ENCODE results near the gene SOX12.

Gene SOX12

DNA sequence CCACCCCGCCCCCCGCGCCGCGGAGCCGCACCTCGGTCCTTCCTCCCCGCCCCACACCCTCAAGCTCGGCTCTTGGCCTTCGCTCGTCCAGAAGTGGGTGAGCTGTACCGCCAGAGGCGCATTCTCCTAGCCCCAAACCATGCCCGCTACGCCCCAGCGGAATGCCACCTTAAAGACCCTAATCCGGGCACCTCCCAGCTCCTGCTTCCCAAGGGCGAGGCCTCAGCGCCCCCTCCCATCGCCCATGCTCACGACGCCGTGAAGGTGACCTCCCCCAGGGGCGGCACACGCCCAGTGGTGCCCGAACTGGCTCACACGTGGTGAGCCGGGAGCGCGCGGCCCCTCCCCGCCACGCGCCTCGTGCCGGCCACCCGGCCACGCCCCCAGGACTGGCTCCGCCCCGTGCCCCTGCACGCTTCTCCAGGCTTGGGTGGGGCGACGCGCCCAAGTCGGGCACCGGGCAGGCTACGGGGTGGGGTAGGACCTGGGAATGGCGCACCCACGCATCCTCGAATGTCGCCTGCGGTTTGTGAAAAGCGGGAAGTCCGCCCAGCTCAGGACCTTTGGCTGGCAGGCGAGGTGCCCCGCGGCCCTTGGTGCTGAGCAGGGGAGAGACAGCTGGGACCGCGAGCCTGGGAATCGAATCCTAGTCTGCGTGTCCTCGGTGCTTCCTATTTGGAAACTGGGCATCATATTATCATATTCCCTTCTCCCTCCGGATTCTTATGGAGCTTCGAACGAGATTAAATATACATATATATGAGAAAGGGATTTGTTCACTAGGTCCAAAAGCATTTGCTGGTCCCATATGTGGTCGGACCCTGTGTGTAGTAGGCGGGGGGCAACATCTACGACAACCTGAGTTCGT is 941 bp upstream of the SOX12 start:
- no peaks in the 10 kb centered on the region for H3K27me3 ChIP-seq (ENCODE audit: insufficient read depth, low read length)
- H3K4me3 ChIP-seq (ENCODE audit: low read length), result peak overlapping the region; percentile 94

GRCh38 chr20:325889-326644 is 715 bp downstream of the SOX12 start:
- H3K9me3 ChIP-seq (ENCODE audit: insufficient read depth, low read depth, low read length), result no peaks in the 10 kb centered on the region
- peak overlapping the region; percentile 91; the same call in 1 of the 2 replicates for H3K9ac ChIP-seq (ENCODE audit: low read depth, low read length)
- H3K4me1 ChIP-seq (ENCODE audit: insufficient read depth, low read length), result peaks cover 29% of the 10 kb centered on the region
- H3K27me3 ChIP-seq (ENCODE audit: insufficient read depth, low read length), result no peaks in the 10 kb centered on the region
- peak overlapping the region; percentile 60 for H3K27ac ChIP-seq (ENCODE audit: low read length)
- H3K36me3 ChIP-seq (ENCODE audit: insufficient read depth, low read depth, low read length), result peaks cover 9% of the 10 kb centered on the region
- peak overlapping the region; percentile 92 for H3K4me3 ChIP-seq (ENCODE audit: low read length)

More for the DNA sequence above, 941 bp upstream of the SOX12 start:
- peak overlapping the region; percentile 91; the same call in 1 of the 2 replicates for H3K9ac ChIP-seq (ENCODE audit: low read depth, low read length)
- no peaks in the 10 kb centered on the region for H3K9me3 ChIP-seq (ENCODE audit: insufficient read depth, low read depth, low read length)
- H3K36me3 ChIP-seq (ENCODE audit: insufficient read depth, low read depth, low read length), result peaks cover 9% of the 10 kb centered on the region
- peak overlapping the region; percentile 90 for H3K27ac ChIP-seq (ENCODE audit: low read length)
- H3K4me1 ChIP-seq (ENCODE audit: insufficient read depth, low read length), result peaks cover 23% of the 10 kb centered on the region

GRCh38 chr20:326645-327185 is 1.4 kb downstream of the SOX12 start:
- peak overlapping the region; percentile 92 for H3K4me3 ChIP-seq (ENCODE audit: low read length)
- H3K27ac ChIP-seq (ENCODE audit: low read length), result peak overlapping the region; percentile 54
- peaks cover 9% of the 10 kb centered on the region for H3K36me3 ChIP-seq (ENCODE audit: insufficient read depth, low read depth, low read length)

DNA sequence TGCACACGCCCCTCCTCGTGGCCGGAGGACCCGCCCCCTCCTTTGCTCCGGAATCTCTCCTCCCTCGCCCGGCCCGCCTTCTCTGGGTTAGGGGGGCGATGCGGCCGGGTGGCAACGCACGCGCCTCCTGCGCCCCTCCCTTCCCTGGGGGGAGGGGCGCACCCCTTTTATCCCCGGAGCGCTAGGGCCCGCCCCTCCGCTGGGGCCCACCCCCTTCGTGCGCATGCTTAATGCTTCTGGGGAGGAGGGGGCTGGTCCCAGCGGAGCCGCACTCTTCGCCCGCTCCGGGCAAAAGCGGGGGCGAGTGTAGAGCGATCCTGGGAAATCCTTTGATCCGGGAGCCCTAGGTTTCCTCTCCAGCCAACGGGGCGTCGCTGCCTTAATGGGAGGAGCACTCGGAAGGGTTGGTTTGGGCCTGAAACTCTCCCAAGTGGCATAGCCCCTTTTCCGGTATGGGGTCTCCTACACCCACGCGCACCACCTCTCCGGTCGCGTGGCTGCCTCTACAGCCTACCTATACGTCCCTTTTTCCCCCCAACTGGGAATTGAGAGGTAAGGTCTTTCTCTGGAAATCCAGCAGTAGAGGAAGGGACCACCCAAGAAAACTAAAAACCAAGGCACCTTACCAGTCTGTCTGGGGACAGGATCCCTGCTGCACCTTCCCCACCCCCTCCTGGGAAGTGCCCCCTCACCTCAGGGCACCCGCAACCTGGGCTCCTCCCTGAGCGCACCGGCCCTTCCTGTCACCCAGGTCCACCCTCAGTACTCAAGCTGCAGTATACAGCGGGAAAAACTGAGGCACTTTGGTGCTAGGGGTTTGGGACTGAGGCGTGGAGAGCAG is 2.1 kb downstream of the SOX12 start:
- Histone ChIP-seq H3K9ac (ENCODE audit: low read depth, low read length) (peak overlapping the region; percentile 82), H3K27me3 (ENCODE audit: insufficient read depth, low read length) (peaks cover 4% of the 10 kb centered on the region; the same call in 1 of the 2 replicates), H3K4me3 (ENCODE audit: low read length) (peak overlapping the region; percentile 92), H3K4me1 (ENCODE audit: insufficient read depth, low read length) (peaks cover 27% of the 10 kb centered on the region), H3K27ac (ENCODE audit: low read length) (no peak overlapping the region), H3K9me3 (ENCODE audit: insufficient read depth, low read depth, low read length) (no peaks in the 10 kb centered on the region), H3K36me3 (ENCODE audit: insufficient read depth, low read depth, low read length) (peaks cover 9% of the 10 kb centered on the region)

More at GRCh38 chr20:326645-327185, 1.4 kb downstream of the SOX12 start:
- H3K9ac ChIP-seq (ENCODE audit: low read depth, low read length), result peak overlapping the region; percentile 91; the same call in 1 of the 2 replicates
- H3K4me1 ChIP-seq (ENCODE audit: insufficient read depth, low read length), result peaks cover 29% of the 10 kb centered on the region
- H3K9me3 ChIP-seq (ENCODE audit: insufficient read depth, low read depth, low read length), result no peaks in the 10 kb centered on the region
- no peaks in the 10 kb centered on the region for H3K27me3 ChIP-seq (ENCODE audit: insufficient read depth, low read length)

- no peak overlapping the region for H3K27ac ChIP-seq (ENCODE audit: low read length)
- H3K27me3 ChIP-seq (ENCODE audit: insufficient read depth, low read length), result peaks cover 5% of the 10 kb centered on the region; the same call in 1 of the 2 replicates
- H3K4me3 ChIP-seq (ENCODE audit: low read length), result peak overlapping the region; percentile 92
- peak overlapping the region; percentile 82; the same call in 1 of the 2 replicates for H3K9ac ChIP-seq (ENCODE audit: low read depth, low read length)
- peaks cover 9% of the 10 kb centered on the region for H3K36me3 ChIP-seq (ENCODE audit: insufficient read depth, low read depth, low read length)
- peaks cover 18% of the 10 kb centered on the region; the same call in 1 of the 2 replicates for H3K4me1 ChIP-seq (ENCODE audit: insufficient read depth, low read length)
- H3K9me3 ChIP-seq (ENCODE audit: insufficient read depth, low read depth, low read length), result no peaks in the 10 kb centered on the region
Observed at GRCh38 chr20:328027-328974, 2.9 kb downstream of the SOX12 start.

DNA sequence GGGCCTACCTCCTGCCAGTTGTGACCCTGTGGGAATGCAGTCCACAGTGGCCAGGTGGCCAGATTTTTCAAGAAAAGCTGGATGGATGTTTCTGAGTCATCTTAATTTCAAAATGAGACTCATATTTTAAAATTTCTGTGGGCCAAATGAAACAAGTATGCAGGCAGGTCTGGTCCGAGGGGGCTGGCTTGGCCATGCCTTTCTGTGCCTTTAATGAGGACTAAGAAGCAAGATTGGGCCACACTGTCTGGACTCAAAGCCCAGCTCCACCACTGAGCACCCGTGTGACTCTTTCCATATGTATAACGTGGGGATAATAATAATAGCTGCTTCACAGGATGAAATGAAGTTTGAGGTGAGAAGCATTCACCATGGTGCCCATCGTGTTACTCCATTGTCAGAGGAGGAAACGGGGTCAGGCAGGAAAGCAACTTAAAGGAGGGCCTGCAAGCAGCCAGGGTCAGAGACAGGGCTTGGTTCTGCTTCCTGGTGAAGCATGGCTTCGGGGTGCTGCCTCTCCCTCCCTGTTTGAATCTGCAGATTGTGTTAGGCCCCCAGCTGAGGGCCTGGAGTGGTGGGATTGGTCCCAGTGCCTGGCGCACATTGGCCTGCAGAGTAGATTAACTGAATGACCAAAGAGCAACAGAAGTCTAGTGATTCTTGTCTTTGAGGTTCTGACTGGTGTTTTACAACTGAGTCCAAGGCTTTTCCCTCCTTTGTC is 3.8 kb downstream of the SOX12 start:
- Histone ChIP-seq H3K4me3 (ENCODE audit: low read length) (peak overlapping the region; percentile 92; the same call in 1 of the 2 replicates), H3K9ac (ENCODE audit: low read depth, low read length) (no peak overlapping the region)

GRCh38 chr20:329851-330232 is 4.5 kb downstream of the SOX12 start:
- Histone ChIP-seq H3K4me3 (ENCODE audit: low read length) (no peak overlapping the region; the same call in 1 of the 2 replicates), H3K27me3 (ENCODE audit: insufficient read depth, low read length) (peaks cover 10% of the 10 kb centered on the region; the same call in 1 of the 2 replicates), H3K36me3 (ENCODE audit: insufficient read depth, low read depth, low read length) (peaks cover 9% of the 10 kb centered on the region), H3K9me3 (ENCODE audit: insufficient read depth, low read depth, low read length) (no peaks in the 10 kb centered on the region), H3K4me1 (ENCODE audit: insufficient read depth, low read length) (peaks cover 14% of the 10 kb centered on the region; the same call in 1 of the 2 replicates), H3K27ac (ENCODE audit: low read length) (no peak overlapping the region), H3K9ac (ENCODE audit: low read depth, low read length) (no peak overlapping the region)

More for the DNA sequence above, 3.8 kb downstream of the SOX12 start:
- Histone ChIP-seq H3K36me3 (ENCODE audit: insufficient read depth, low read depth, low read length) (peaks cover 9% of the 10 kb centered on the region), H3K4me1 (ENCODE audit: insufficient read depth, low read length) (peaks cover 14% of the 10 kb centered on the region; the same call in 1 of the 2 replicates), H3K27me3 (ENCODE audit: insufficient read depth, low read length) (peaks cover 10% of the 10 kb centered on the region; the same call in 1 of the 2 replicates), H3K9me3 (ENCODE audit: insufficient read depth, low read depth, low read length) (no peaks in the 10 kb centered on the region), H3K27ac (ENCODE audit: low read length) (no peak overlapping the region)

GRCh38 chr20:330233-331149 is 5.1 kb downstream of the SOX12 start:
- Histone ChIP-seq H3K27me3 (ENCODE audit: insufficient read depth, low read length) (peaks cover 10% of the 10 kb centered on the region; the same call in 1 of the 2 replicates), H3K27ac (ENCODE audit: low read length) (no peak overlapping the region), H3K36me3 (ENCODE audit: insufficient read depth, low read depth, low read length) (peaks cover 9% of the 10 kb centered on the region), H3K9me3 (ENCODE audit: insufficient read depth, low read depth, low read length) (no peaks in the 10 kb centered on the region), H3K4me3 (ENCODE audit: low read length) (no peak overlapping the region), H3K4me1 (ENCODE audit: insufficient read depth, low read length) (peaks cover 14% of the 10 kb centered on the region; the same call in 1 of the 2 replicates), H3K9ac (ENCODE audit: low read depth, low read length) (no peak overlapping the region)

GRCh38 chr20:334578-334977 is 9.2 kb downstream of the SOX12 start:
- H3K4me3 ChIP-seq (ENCODE audit: low read length), result no peak overlapping the region
- H3K9ac ChIP-seq (ENCODE audit: low read depth, low read length), result no peak overlapping the region
- no peaks in the 10 kb centered on the region for H3K9me3 ChIP-seq (ENCODE audit: insufficient read depth, low read depth, low read length)

More at GRCh38 chr20:334578-334977, 9.2 kb downstream of the SOX12 start:
- H3K27ac ChIP-seq (ENCODE audit: low read length), result no peak overlapping the region
- H3K36me3 ChIP-seq (ENCODE audit: insufficient read depth, low read depth, low read length), result no peaks in the 10 kb centered on the region
- H3K27me3 ChIP-seq (ENCODE audit: insufficient read depth, low read length), result peaks cover 36% of the 10 kb centered on the region
- H3K4me1 ChIP-seq (ENCODE audit: insufficient read depth, low read length), result peaks cover 4% of the 10 kb centered on the region; the same call in 1 of the 2 replicates

Measured in iPS-20b (cell line).